ENCODE data around the gene RPAP2.
"Not testable (repeated sequence)": the region's sequence is repeated elsewhere in the genome, so short reads cannot be mapped to it uniquely, and the experiment has no call there.

RPAP2 gene

GRCh38 chr1:92352856-92353255 is 54.0 kb downstream of the RPAP2 start:
- CTCF ChIA-PET = no interaction called here
- no peak overlapping the region for H3K4me3 ChIP-seq (ENCODE audit: low read depth, low read length)
- POLR2A ChIA-PET = no interaction called here
- no peak for TF ChIP-seq CTCF (IDR thresholded peaks at IDR 0.05; ENCODE audit: insufficient read depth, low read length, missing control alignments)
- no peak for DNase-seq (ENCODE audit: low read depth, low spot score)

- no peak for TF ChIP-seq CTCF (IDR thresholded peaks at IDR 0.05; ENCODE audit: insufficient read depth, low read length, missing control alignments)
- ChIA-PET POLR2A (no interaction called here), CTCF (no interaction called here)
- H3K4me3 ChIP-seq (ENCODE audit: low read depth, low read length) = no peak overlapping the region
- DNase-seq (ENCODE audit: low read depth, low spot score) = no peak
Observed at GRCh38 chr1:92354259-92354658, 55.4 kb downstream of the RPAP2 start.

GRCh38 chr1:92356956-92357355 is 58.1 kb downstream of the RPAP2 start:
- ChIA-PET POLR2A (no interaction called here), CTCF (no interaction called here)
- no peak overlapping the region for H3K4me3 ChIP-seq (ENCODE audit: low read depth, low read length)
- TF ChIP-seq CTCF (IDR thresholded peaks at IDR 0.05; ENCODE audit: insufficient read depth, low read length, missing control alignments) = no peak
- peak; percentile 33 for DNase-seq (ENCODE audit: low read depth, low spot score)

GRCh38 chr1:92359382-92359781 is 60.5 kb downstream of the RPAP2 start:
- DNase-seq (ENCODE audit: low read depth, low spot score); CTCF ChIA-PET; POLR2A ChIA-PET; H3K4me3 ChIP-seq (ENCODE audit: low read depth, low read length): not testable (repeated sequence)

GRCh38 chr1:92359986-92360385 is 61.1 kb downstream of the RPAP2 start:
- no peak for DNase-seq (ENCODE audit: low read depth, low spot score)
- POLR2A ChIA-PET = no interaction called here
- CTCF ChIA-PET = no interaction called here
- H3K4me3 ChIP-seq (ENCODE audit: low read depth, low read length) = no peak overlapping the region
- TF ChIP-seq CTCF (IDR thresholded peaks at IDR 0.05; ENCODE audit: insufficient read depth, low read length, missing control alignments) = no peak

GRCh38 chr1:92362970-92363369 is 64.1 kb downstream of the RPAP2 start:
- CTCF ChIA-PET = interaction anchor here (0.5 kb wide), 1 partner anchor 163 kb away, joined by 3 read pairs; no protein-coding TSS in a partner anchor
- POLR2A ChIA-PET = no interaction called here
- DNase-seq (ENCODE audit: low read depth, low spot score) = no peak
- no peak overlapping the region for H3K4me3 ChIP-seq (ENCODE audit: low read depth, low read length)
- no peak for TF ChIP-seq CTCF (IDR thresholded peaks at IDR 0.05; ENCODE audit: insufficient read depth, low read length, missing control alignments)

GRCh38 chr1:92363401-92363800 is 64.5 kb downstream of the RPAP2 start:
- no peak for TF ChIP-seq CTCF (IDR thresholded peaks at IDR 0.05; ENCODE audit: insufficient read depth, low read length, missing control alignments)
- ChIA-PET CTCF (interaction anchor here (0.5 kb wide), 1 partner anchor 162 kb away, joined by 3 read pairs; no protein-coding TSS in a partner anchor), POLR2A (no interaction called here)
- H3K4me3 ChIP-seq (ENCODE audit: low read depth, low read length) = no peak overlapping the region
- no peak for DNase-seq (ENCODE audit: low read depth, low spot score)
